Stimulated activated CD4-positive, alpha-beta T cell treated with anti-CD3 and anti-CD28 coated beads, Interleukin-15, amount 100 ng/mL, for 48 hours (primary cell): ENCODE measurements around the gene HTR3E.
"Not testable (repeated sequence)": the region's sequence is repeated elsewhere in the genome, so short reads cannot be mapped to it uniquely, and the experiment has no call there.

Experiments
- DNase-seq, 2 donors: peaks; one replicate each; pipeline ENCODE4 v3.0.0-alpha.2; 2020; ENCODE audit warnings: low read depth in 2 of 2

Gene HTR3E

DNA sequence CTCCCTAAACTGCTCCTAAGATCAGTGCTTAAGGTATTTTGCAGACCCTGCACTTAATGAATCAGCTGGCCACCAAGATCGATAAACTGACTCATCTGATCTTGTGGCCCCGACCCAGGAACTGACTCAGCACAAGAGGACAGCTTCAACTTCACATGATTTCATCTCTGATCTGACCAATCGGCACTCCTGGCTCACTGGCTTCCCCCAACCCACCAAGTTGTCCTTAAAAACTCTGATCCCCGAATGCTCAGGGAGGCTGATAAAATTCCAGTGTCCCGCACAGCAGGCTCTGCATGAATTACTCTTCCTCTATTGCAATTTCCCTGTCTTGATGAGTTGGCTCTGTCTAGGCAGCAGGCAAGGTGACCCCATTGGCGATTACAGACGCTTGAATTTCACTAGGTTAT, 13.5 kb downstream of the HTR3E start:
- DNase-seq: no peak

DNA sequence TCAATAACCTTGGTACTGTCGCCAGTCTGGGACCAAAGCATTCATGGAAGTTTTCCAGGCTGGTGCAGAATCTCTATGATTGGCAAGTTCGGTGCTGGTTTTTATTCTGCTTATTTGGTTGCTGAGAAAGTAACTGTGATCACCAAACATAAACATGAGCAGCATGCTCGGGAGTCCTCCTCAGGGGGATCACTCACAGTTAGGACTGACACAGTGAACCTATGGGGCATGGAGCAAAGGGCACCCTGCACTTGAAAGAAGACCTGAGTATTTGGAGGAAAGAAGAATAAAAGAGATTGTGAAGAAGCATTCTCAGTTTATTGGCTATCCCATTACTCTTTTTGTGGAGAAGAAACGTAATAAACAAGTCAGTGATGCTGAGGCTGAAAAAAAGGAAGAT, 19.2 kb downstream of the HTR3E start:
- no peak for DNase-seq

DNA sequence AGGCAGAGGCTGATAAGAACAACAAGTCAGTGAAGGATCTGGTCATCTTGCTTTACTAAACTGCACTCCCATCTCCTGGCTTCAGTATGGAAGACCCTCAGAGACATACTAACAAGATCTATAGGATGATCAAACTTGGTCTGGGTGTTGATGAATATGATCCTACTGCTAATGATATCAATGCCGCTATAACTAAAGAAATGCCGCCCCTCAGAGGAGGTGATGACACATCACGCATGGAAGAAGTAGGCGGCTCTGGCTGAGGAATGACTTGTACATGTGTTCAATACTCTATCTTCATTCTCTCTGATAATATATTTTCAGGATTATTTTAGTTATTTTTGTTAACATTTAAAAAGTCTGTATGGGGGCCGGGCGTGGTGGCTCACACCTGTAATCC, 20.8 kb downstream of the HTR3E start:
- DNase-seq: no peak

DNA sequence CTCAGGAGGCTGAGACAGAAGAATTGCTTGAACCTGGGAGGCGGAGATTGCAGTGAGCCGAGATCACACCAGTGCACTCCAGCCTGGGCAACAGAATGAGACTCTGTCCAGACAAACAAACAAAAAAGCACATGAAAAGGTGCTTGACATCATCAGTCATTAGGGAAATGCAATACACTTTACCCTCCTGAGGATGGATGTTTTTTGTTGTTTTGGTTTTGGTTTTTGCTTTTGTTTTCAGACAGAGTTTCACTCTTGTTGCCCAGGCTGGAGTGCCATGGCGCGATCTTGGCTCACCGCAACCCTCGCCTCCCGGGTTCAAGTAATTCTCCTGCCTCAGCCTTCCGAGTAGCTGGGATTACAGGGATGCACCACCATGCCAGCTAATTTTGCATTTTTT, 24.2 kb downstream of the HTR3E start:
- DNase-seq: not testable (repeated sequence)

DNA sequence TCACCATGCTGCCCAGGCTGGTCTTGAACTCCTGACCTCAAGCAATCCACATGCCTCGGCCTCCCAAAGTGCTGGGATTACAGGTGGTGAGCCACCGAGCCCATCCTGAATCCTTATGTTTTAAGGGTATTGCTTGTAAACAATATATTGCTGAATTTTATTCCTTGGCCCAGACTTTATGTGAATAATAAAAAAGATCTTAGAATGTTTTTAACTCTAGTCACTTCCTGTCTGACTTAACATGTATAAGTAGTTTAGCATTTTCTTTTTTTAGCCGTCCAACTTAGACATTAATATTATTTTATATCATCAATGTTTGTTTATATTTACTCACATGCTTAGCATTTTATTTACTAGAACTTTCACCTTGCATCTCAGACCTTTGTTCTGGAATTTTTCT, 29.1 kb downstream of the HTR3E start:
- DNase-seq: no peak

DNA sequence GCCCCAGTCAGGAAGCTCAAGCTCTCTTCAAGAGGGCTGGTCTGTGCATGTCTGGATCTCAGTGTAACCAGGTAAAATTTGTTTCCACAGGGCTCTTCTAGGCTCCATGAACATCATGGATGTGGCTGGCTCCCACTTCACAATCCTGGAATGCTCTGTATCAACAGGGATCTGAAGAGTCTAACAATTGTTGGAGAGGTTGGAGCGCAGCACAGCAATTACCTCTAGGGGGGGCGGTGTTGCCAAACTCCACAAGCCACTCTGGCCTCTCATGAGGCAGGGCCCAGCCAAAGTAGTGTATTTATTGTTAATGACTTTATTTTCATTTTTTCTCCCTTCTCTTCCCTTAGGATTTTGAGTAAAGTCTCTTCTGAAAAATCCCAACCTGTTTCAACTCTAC, 32.1 kb downstream of the HTR3E start:
- DNase-seq: no peak

DNA sequence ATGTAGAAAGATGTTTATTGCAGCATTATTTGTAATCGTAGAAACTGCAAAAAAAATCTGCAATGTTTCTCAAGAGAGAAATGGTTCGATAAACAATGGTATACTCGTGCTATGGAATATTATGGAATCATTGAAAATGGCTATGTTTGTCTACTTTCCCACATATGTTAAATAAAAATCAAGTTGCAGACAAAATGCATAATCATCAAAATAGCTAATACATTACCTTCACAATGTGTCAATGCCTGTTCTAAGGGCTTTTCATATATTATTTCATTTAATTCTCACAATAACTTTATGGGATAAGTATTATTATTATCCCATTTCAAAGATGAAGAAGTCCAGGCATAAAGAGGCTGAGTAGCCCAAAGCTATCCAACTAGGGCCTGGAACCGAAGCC, 36.1 kb downstream of the HTR3E start:
- no peak for DNase-seq

DNA sequence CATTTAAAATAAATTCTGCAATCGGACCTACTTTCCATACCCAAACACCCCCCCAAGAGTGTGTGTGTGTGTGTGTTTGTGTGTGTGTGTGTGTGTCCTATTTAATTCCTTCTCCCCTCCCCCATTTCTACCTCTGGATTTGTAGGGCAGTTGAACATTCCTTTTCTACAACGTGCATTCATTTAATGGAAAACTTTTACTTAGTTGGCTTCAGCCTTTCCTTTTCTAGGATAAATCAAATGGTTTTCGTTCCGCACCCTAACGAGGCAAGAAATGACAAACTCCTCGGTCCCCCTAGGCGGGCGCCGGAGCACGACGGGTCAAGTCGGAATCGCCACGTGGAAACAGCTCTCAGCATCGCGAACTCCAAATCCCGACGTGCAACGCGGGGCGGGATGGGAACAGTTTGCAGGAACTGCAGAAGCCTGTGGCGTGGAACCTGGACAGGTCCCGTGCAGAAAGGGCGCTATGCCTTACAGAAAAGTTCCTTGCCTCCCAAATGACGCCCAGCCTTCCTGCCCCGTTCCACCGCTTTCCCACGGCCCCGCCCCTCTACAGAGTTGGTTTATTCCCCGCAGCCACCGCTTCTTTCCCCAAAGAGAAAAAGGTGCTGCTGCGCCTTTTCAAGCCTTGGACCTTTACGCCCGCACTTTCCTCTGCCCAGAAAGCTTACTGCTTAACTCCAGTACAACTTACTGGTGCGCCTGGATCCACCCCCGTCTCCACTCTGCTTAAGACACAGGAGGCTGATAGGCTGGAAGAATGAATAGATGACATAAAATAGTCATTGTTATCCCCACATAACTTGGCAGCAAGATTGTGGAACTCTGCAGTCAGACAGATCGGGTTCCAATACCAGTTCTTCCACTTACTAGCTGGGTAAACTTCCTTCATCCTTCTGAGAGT, 37.2 kb downstream of the HTR3E start:
- DNase-seq: peak; percentile 50 to 56

DNA sequence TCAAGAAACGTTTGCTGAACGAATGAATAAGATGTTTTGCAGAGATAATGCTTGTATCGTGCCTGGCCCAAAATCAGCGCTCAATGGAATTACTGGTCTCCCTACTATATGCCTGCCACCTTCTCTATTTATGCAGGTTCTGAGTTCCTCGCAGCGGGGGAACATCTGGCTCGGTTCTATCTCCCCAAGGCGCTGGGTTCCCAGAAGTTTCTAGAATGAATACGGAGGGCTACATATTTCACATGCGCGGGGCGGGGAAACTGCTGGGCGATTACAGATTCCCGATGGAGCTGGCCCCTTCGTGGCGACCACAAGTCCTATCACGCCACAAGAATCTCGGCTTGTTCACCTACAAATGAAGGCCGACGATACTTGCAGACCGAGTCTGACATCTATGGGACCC, 37.9 kb downstream of the HTR3E start:
- no peak for DNase-seq

DNA sequence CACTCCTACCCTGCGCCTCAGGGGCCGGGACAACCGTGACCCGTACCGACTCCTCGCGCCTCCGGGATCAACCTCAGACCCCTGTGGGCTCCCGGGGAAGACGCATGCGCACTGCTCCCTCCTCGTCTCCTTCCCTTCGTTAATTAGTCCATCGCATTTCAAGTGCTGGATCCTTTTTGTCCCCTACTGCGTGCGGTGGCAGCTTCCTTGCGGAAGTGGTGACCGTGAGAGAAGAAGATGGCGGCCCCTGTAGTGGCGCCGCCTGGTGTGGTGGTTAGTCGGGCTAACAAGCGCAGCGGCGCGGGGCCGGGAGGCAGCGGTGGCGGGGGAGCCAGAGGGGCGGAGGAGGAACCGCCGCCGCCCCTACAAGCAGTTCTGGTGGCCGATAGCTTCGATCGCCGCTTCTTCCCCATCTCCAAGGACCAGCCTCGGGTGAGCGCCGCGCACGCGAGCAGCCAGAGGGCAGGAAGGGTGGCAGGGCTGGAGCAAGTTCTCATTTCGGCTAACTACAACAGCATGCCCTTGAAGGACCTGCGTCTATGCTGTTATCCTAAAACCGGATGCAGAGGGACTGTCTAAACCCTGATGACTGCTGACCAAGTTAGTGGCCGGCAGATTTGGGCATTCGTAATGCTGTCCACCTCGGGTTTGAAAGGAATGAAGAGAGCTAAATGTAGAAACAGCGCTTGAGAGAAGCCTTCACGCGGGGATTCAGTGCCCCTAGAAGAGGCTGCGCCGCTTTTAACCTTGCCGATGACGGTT, 38.5 kb downstream of the HTR3E start, which contains the start of gene EIF2B5:
EIF2B5 (plus strand) TSS at position 210 of the 762 bp plus-strand sequence; CDS start at position 238, 28 bp downstream.
- DNase-seq: peak; percentile 78 to 79

DNA sequence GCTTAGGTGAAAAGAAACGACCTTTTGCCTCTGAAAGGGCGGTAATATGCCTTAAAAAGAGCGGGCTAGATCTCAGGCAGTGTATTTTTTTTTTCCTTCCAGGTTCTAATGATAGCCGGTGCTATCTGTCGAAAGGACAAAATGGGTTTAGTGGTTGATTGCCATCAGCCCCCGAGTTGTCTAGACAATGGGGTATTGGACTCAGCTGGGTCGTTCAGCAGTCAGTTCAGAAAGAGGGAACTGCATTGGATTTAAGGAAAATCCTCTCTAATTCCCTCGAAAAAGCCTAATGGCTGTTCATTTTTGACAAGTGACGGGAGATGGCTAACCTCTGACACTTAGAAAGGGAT, 39.0 kb downstream of the HTR3E start:
- no peak for DNase-seq

DNA sequence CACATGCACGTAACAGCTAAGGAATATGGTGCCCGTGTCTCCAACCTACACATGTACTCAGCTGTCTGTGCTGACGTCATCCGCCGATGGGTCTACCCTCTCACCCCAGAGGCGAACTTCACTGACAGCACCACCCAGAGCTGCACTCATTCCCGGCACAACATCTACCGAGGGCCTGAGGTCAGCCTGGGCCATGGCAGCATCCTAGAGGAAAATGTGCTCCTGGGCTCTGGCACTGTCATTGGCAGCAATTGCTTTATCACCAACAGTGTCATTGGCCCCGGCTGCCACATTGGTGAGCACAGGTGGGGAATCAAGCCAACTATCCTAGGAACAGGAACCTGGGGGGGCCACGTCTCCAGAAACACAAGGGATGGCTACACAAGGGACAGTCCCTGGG, 43.6 kb downstream of the HTR3E start:
- DNase-seq: no peak

DNA sequence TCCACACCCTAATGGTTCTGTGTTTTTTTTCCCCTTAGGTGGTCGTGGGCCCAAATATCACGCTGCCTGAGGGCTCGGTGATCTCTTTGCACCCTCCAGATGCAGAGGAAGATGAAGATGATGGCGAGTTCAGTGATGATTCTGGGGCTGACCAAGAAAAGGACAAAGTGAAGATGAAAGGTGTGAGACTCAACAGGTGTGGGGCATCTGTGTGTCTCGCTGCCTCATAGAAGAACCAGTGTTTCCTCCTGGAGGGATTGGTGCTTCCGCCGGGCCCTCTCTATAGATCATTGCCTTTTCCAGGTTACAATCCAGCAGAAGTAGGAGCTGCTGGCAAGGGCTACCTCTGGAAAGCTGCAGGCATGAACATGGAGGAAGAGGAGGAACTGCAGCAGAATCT, 45.3 kb downstream of the HTR3E start:
- no peak for DNase-seq

DNA sequence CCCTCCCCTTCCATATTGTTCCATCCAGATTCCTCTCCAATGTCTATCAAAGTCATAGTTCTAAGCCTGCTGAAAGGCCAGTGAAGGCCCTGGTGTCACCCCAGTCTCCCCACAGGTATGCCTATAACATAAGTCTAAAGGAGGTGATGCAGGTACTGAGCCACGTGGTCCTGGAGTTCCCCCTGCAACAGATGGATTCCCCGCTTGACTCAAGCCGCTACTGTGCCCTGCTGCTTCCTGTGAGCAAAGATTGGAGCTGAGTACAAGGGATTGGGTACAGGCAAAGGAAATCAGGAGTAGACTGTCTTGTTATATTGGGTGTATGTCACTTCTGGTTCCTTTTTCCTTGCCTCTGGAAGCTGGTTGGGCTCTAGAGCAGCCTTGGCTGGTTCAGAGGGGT, 46.5 kb downstream of the HTR3E start:
- DNase-seq: no peak

DNA sequence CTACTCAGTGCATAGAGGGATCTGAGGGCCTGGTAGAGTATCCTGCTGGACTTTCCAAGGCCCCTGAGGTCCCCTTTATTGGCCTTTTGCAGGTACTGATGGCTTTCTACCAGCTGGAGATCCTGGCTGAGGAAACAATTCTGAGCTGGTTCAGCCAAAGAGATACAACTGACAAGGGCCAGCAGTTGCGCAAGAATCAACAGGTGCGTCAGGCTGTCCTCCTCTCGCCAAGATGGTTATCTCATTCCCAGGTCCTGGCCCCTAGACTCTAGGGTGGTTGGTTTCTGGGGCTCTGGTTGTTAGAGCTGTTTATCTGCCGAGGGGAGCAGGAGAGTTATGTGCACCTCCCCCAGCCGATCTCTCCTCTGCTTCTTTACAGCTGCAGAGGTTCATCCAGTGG, 47.6 kb downstream of the HTR3E start:
- DNase-seq: no peak

DNA sequence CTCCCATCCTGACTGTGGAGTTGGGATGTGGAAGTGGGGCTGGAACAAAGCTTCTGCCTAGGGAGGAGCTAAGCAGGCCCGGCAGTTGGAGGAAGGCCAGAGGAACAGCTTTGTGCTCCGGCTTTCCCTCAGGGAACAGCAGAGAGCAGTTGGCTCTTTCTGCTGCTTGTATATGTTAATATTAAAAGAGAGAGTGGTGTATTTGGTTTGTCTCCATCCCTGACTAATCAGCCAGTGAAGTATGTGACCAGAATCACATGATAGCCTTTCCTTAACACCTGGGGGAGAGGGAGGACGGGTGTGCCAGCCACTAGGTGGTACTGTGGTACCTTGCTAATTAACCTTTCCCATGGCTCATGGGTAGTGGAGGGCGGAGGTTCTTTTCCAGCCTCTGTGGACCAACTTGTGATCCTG, 48.3 kb downstream of the HTR3E start:
- peak in 1 of 2 donors; percentile 10 for DNase-seq

DNA sequence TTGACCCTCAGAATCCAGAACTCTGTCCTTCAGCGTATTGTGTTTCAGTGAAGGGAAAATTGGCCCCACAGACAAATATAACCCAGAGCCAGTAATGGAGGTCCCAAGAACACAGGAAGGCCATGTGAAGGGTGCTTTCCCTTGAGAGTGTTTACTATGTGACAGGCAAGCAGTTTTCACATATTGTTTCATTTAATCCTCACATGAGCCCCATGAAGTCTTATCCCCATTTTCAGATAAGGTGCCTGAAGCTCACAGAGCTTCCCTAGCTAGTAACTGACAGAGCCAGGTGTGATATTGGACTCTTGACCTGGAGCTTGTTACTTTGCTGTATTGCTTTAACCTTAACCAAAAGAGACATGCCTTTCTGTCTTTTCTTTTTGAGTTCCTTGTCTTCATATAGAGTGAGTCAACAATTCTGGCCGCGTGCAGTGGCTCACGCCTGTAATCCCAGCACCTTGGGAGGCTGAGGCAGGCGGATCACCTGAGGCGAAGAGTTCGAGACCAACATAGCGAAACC, 48.9 kb downstream of the HTR3E start:
- DNase-seq: no peak

DNA sequence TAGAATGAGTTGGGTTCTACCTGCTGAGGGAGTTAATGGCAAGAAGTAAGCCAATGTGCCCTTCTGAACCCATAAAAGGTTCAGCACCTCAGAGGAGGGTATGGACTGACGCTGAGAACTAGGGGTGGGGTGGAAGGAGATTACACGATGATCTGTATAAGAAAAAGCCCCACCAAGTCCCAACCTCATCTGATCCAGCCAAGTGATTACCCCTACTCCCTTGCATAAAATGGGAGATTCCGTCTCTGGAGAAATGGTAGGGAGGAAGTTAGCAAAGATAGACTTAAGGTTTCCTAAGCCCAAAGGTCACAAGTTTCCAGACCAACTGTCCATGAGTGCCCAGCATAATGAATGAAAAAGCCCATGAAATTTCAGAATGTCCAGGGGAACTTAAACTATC, 51.2 kb downstream of the HTR3E start:
- no peak for DNase-seq

DNA sequence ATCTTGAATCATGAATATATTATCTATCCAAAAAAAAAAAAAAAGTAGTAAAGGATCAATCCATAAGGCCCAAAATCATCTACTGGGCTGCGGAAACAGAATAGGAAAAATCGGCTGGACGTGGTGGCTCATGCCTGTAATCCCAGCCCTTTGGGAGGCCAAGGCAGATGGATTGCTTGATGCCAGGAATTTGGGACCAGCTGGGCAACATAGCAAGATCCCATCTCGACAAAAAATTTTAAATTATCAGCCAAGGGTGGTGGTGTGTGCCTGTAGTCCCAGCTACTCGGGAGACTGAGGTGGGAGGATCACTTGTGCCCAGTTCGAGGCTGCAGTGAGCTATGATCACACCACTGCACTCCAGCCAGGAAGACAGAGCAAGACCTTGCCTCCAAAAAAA, 52.3 kb downstream of the HTR3E start:
- no peak for DNase-seq

DNA sequence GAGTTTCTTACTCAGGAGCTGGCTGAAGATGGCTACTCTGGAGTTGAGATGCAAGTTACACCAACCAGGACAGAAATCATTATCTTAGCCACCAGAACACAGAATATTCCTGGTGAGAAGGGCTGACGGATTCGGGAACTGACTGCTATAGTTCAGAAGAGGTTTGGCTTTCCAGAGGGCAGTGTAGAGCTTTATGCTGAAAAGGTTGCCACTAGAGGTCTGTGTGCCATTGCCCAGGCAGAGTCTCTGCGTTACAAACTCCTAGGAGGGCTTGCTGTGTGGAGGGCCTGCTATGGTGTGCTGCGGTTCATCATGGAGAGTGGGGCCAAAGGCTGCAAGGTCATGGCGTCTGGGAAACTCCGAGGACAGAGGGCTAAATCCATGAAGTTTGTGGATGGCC, 52.9 kb downstream of the HTR3E start:
- DNase-seq: not testable (repeated sequence)

DNA sequence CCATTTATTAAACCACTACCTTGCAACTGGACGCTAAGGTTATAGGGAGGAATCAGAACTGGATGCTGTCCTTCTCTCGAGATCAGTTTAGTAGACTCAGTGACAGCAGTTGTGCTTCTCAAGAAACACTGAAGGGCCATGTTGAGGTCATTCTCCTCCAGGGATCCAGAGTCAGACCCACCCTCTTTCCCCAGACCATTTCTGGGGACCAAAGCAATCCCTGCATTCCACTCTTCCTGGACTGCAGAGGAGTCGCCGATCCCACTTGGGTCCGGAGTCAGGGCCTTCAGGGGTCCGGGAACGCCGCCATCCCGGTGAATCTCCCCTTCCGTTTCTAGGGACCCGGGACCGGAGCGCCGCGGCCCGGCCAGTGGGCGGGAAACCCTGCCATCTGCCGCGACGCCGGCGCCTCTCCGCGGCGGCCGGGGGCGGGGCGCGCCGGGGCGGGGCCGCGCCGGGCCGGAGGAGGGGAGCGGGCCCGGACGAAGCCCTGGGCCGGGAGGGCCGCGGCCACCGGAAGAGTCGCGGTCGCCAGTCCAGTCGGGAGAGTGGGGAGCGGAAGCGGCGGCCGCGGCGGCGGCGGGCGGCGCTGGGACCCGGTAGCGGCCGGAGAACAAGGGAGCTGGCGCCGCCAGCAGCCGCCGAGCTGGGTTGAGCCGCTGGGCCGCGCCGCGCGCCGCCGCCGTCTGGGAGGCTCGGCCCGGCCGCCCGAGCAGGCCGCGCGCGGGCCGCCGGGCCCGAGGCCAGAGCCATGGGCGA, 58.2 kb downstream of the HTR3E start, which contains the start of gene DVL3:
DVL3 (plus strand) TSS at position 493 of the 759 bp plus-strand sequence; CDS start at position 752, 259 bp downstream.
- DNase-seq: peak in 1 of 2 donors; percentile 25
